Ectodermal cell (in vitro differentiated cells): Measurements from ENCODE around the gene NOL8.

ENCODE experiments used
- H3K27ac ChIP-seq: 2 replicates; pipeline ENCODE4 v1.7.0; 2013; ENCODE audit warnings: mild to moderate bottlenecking, low read depth, low read length; ENCODE audit not compliant: insufficient read depth, poor library complexity, severe bottlenecking
- H3K27me3 ChIP-seq: 2 replicates; pipeline ENCODE4 v1.7.0; 2013; ENCODE audit warnings: mild to moderate bottlenecking, low read length; ENCODE audit not compliant: insufficient read depth, control insufficient read depth, poor library complexity, severe bottlenecking
- H3K36me3 ChIP-seq: one replicate; pipeline ENCODE4 v1.7.0; 2013; ENCODE audit warnings: low read length; ENCODE audit not compliant: control insufficient read depth, insufficient read depth
- H3K4me1 ChIP-seq: one replicate; pipeline ENCODE4 v1.7.0; 2013; ENCODE audit warnings: low read length; ENCODE audit not compliant: control insufficient read depth, insufficient read depth
- H3K4me3 ChIP-seq: 2 replicates; pipeline ENCODE4 v1.7.0; 2013; ENCODE audit warnings: low read depth, low read length, control low read depth; ENCODE audit not compliant: insufficient read depth
- H3K9me3 ChIP-seq: 2 replicates; pipeline ENCODE4 v1.7.0; 2013; ENCODE audit warnings: mild to moderate bottlenecking, low read length, moderate library complexity; ENCODE audit not compliant: control insufficient read depth
- WGBS, 2 experiments: methylation state at CpG; one replicate each; pipeline ENCODE4 v1.1.7; 2013; ENCODE audit warnings: missing lambda C conversion rate in 2 of 2; 5-methylcytosine and 5-hydroxymethylcytosine counted together

Gene NOL8

GRCh38 chr9:92313624-92314012 lies 11.5 kb downstream of the NOL8 start:
- Histone ChIP-seq H3K4me3 (no peak overlapping the region), H3K9me3 (no peaks in the 10 kb centered on the region), H3K36me3 (peaks cover 33% of the 10 kb centered on the region), H3K27ac (no peak overlapping the region), H3K4me1 (no peaks in the 10 kb centered on the region), H3K27me3 (no peaks in the 10 kb centered on the region)
- WGBS, 2 experiments = 92 to 93% methylated on average over 2 of the region's 2 CpGs

- WGBS, 2 experiments = 94 to 96% methylated on average over 6 of the region's 6 CpGs
- H3K27ac ChIP-seq = no peak overlapping the region
- H3K36me3 ChIP-seq = peaks cover 32% of the 10 kb centered on the region
- H3K4me3 ChIP-seq = no peak overlapping the region
- no peaks in the 10 kb centered on the region for H3K9me3 ChIP-seq
- H3K27me3 ChIP-seq = no peaks in the 10 kb centered on the region
- no peaks in the 10 kb centered on the region for H3K4me1 ChIP-seq
These were observed 12.1 kb downstream of the NOL8 start for GRCh38 chr9:92312887-92313623.

- peaks cover 30% of the 10 kb centered on the region for H3K36me3 ChIP-seq
These were observed 14.6 kb downstream of the NOL8 start for GRCh38 chr9:92310562-92310961.

GRCh38 chr9:92308893-92309292 lies 16.3 kb downstream of the NOL8 start:
- Histone ChIP-seq H3K9me3 (no peaks in the 10 kb centered on the region), H3K27me3 (no peaks in the 10 kb centered on the region), H3K4me3 (no peak overlapping the region), H3K36me3 (peaks cover 34% of the 10 kb centered on the region), H3K4me1 (no peaks in the 10 kb centered on the region), H3K27ac (no peak overlapping the region)

More at GRCh38 chr9:92310562-92310961, 14.6 kb downstream of the NOL8 start:
- Histone ChIP-seq H3K27ac (no peak overlapping the region), H3K4me3 (no peak overlapping the region), H3K27me3 (no peaks in the 10 kb centered on the region), H3K4me1 (no peaks in the 10 kb centered on the region), H3K9me3 (no peaks in the 10 kb centered on the region)
- 94 to 96% methylated on average over 3 of the region's 3 CpGs for WGBS, 2 experiments

GRCh38 chr9:92300936-92301335 lies 24.2 kb downstream of the NOL8 start:
- H3K4me1 ChIP-seq = no peaks in the 10 kb centered on the region
- H3K27ac ChIP-seq = no peak overlapping the region
- H3K36me3 ChIP-seq = peaks cover 45% of the 10 kb centered on the region
- H3K9me3 ChIP-seq = no peaks in the 10 kb centered on the region
- H3K4me3 ChIP-seq = no peak overlapping the region
- H3K27me3 ChIP-seq = no peaks in the 10 kb centered on the region
- WGBS, 2 experiments = 75 to 94% methylated on average over 1 of the region's 1 CpG

GRCh38 chr9:92299116-92299515 lies 26.0 kb downstream of the NOL8 start:
- H3K4me1 ChIP-seq = no peaks in the 10 kb centered on the region
- H3K36me3 ChIP-seq = peaks cover 36% of the 10 kb centered on the region
- H3K9me3 ChIP-seq = no peaks in the 10 kb centered on the region
- no peaks in the 10 kb centered on the region for H3K27me3 ChIP-seq
- H3K27ac ChIP-seq = no peak overlapping the region
- H3K4me3 ChIP-seq = no peak overlapping the region
- WGBS, 2 experiments = 82 to 92% methylated on average over 1 of the region's 1 CpG

- Histone ChIP-seq H3K4me3 (no peak overlapping the region), H3K4me1 (no peaks in the 10 kb centered on the region), H3K36me3 (peaks cover 36% of the 10 kb centered on the region), H3K27ac (no peak overlapping the region), H3K9me3 (no peaks in the 10 kb centered on the region), H3K27me3 (no peaks in the 10 kb centered on the region)
- 88 to 95% methylated on average over 1 of the region's 3 CpGs for WGBS, 2 experiments
These were observed 27.1 kb downstream of the NOL8 start for GRCh38 chr9:92298036-92298435.

- Histone ChIP-seq H3K36me3 (peaks cover 31% of the 10 kb centered on the region), H3K27me3 (no peaks in the 10 kb centered on the region), H3K9me3 (no peaks in the 10 kb centered on the region), H3K27ac (no peak overlapping the region), H3K4me1 (no peaks in the 10 kb centered on the region), H3K4me3 (no peak overlapping the region)
- 98 to 99% methylated on average over 3 of the region's 3 CpGs for WGBS, 2 experiments
These were observed 27.5 kb downstream of the NOL8 start for GRCh38 chr9:92297611-92298010.

- WGBS, 2 experiments = 85 to 93% methylated on average over 3 to 4 of the region's 4 CpGs
- peaks cover 25% of the 10 kb centered on the region for H3K36me3 ChIP-seq
- no peaks in the 10 kb centered on the region for H3K9me3 ChIP-seq
- H3K4me1 ChIP-seq = peaks cover 3% of the 10 kb centered on the region
- no peaks in the 10 kb centered on the region for H3K27me3 ChIP-seq
- H3K4me3 ChIP-seq = no peak overlapping the region
- H3K27ac ChIP-seq = no peak overlapping the region
These were observed 29.3 kb downstream of the NOL8 start for GRCh38 chr9:92295827-92296258.

- H3K27me3 ChIP-seq = no peaks in the 10 kb centered on the region
- WGBS, 2 experiments = 92 to 94% methylated on average over 7 of the region's 7 CpGs
These were observed 29.8 kb downstream of the NOL8 start for GRCh38 chr9:92295240-92295790.

More at GRCh38 chr9:92295240-92295790, 29.8 kb downstream of the NOL8 start:
- H3K9me3 ChIP-seq = no peaks in the 10 kb centered on the region
- no peak overlapping the region for H3K27ac ChIP-seq
- no peak overlapping the region for H3K4me3 ChIP-seq
- peaks cover 3% of the 10 kb centered on the region for H3K4me1 ChIP-seq
- peaks cover 25% of the 10 kb centered on the region for H3K36me3 ChIP-seq
